ENCODE results near the gene IL12RB2.
"Not testable (repeated sequence)": the region's sequence is repeated elsewhere in the genome, so short reads cannot be mapped to it uniquely, and the experiment has no call there.

Gene IL12RB2

DNA sequence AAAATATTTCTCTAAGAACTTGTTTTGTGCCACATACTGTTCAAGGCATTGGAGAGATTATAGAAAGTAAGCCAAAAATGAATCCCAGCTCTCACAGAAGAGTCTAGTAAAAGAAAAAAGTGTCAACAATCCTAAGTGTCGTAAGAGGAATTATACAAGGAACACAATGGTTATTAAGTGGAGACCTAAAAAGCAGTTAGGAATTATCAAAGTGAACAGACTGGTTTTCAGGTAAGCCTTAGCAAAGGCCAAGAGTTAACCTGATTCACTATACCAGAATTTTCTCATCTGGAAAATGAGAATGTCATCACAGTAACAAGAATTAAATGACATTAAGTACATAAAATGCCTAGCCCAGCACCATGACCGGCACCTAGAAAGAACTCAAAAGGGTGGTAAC lies 106.9 kb downstream of the IL12RB2 start:
- Mint-ChIP-seq H3K36me3 (peaks cover 16% of the 10 kb centered on the region), H3K4me3 (no peak overlapping the region), H3K27me3 (no peaks in the 10 kb centered on the region), H3K27ac (peak overlapping the region; percentile 73), H3K4me1 (ENCODE audit: low read depth) (peaks cover 56% of the 10 kb centered on the region), H3K9me3 (ENCODE audit: low read depth) (no peaks in the 10 kb centered on the region)

DNA sequence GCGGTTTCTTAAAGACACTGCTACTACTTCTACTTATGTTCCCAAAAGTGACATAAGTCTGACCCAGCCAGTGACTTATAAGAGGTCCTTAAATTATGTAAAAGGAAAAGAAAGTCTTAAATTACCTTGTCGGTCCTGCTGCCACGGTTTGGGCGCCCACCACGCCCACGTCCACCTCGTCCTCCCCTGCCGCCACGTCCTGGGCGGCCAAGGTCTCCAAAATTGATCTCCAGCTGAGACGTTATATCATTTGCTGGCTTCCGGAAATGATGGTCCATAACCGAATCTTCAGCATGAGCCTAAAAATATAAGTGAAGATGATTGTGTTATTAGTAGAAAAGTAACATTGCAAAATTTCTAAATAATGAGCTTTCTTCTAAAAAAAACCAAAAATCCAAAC lies 107.4 kb downstream of the IL12RB2 start:
- Mint-ChIP-seq H3K36me3 (peaks cover 16% of the 10 kb centered on the region), H3K9me3 (ENCODE audit: low read depth) (no peaks in the 10 kb centered on the region), H3K4me3 (no peak overlapping the region), H3K4me1 (ENCODE audit: low read depth) (peaks cover 57% of the 10 kb centered on the region), H3K27me3 (no peaks in the 10 kb centered on the region), H3K27ac (no peak overlapping the region)

DNA sequence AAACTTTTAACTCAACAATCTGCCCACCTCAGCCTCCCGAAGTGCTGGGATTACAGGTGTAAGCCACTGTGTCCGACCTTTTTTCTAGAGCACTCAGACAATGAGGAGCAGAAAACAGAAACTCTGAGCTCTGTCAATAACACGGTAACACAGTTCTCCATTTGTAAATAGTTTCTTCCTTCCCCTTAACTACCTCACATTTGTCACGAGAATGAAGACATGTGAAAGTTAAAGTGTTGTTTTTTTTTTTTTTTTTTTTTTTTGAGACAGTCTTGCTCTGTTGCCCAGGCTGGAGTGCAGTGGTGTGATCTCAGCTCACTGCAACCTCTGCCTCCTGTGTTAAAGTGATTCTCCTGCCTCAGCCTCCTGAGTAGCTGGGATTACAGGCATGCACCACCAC lies 110.1 kb downstream of the IL12RB2 start:
- peaks cover 17% of the 10 kb centered on the region for H3K36me3 Mint-ChIP-seq
- H3K4me3 Mint-ChIP-seq; H3K9me3 Mint-ChIP-seq (ENCODE audit: low read depth); H3K27me3 Mint-ChIP-seq: not testable (repeated sequence)
- H3K27ac Mint-ChIP-seq, result peak overlapping the region; percentile 64
- peaks cover 68% of the 10 kb centered on the region for H3K4me1 Mint-ChIP-seq (ENCODE audit: low read depth)

DNA sequence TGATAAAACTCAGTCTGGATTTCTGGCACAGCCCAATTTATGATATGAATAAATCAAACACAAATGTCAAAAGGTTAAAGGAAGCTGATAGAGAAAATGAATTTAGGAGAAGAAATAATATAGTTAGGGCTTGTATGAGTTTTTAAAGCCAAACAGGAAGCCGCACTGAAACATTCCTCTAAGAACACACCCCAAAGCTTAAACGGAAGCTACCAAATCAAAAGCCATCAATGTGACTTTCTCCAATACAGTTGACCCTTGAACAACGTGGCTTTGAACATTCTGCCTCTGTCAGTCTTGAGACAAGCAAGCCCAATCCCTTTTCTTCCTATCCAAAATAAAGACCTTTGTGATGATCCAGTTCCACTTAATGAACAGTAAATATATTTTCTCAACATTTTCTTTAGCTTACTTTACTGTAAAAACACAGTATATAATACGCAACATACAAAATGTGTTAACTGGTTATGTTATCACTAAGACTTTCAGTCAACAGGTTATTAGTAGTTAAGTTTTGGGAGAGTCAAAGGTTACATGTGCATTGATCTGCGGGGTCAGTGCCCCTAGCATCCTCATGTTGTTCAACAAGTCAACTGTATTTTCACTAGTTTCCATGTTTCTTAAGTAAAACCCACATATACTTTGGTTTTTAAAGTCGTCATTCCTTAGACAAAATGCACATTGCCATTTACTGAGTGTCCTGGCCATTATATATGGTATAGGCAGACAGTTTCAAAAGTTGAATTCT lies 111.3 kb downstream of the IL12RB2 start:
- peaks cover 17% of the 10 kb centered on the region for H3K36me3 Mint-ChIP-seq
- peak overlapping the region; percentile 57 for H3K4me3 Mint-ChIP-seq
- H3K9me3 Mint-ChIP-seq (ENCODE audit: low read depth), result no peaks in the 10 kb centered on the region
- H3K4me1 Mint-ChIP-seq (ENCODE audit: low read depth), result peaks cover 71% of the 10 kb centered on the region
- H3K27ac Mint-ChIP-seq, result peak overlapping the region; percentile 68
- H3K27me3 Mint-ChIP-seq, result no peaks in the 10 kb centered on the region

DNA sequence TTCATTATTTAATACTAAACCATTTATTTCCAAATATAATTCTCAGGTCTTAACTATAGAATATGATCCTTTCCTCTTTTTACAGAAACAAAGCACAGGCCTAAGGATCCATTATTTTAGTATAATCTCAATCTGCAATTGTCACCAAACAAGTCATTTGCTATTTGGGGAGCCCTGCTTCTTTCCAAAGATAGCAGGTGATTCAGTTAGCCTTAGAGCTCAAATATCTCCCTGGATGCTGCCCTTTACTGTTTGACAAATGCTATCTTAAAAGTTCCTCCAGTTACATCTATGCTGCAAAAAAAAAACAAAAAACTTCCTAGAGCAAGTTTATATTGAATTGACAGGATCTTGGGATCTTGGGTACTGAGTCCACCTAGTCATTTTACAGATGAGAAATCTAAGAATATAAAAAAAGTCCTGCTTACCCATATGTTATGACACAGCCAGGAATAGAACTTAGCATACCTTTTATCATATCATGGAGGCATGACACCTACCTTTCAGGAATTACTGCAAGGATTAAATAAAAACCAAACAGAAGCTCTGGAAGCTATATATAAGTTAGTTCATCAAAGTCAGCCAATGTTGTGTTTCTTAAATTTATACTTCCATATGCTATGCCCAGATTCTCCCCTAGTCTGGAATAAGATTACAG lies 113.3 kb downstream of the IL12RB2 start:
- Mint-ChIP-seq H3K9me3 (ENCODE audit: low read depth) (no peaks in the 10 kb centered on the region), H3K4me1 (ENCODE audit: low read depth) (peaks cover 76% of the 10 kb centered on the region), H3K27me3 (no peaks in the 10 kb centered on the region), H3K36me3 (peaks cover 15% of the 10 kb centered on the region), H3K27ac (peak overlapping the region; percentile 68), H3K4me3 (peak overlapping the region; percentile 46)

DNA sequence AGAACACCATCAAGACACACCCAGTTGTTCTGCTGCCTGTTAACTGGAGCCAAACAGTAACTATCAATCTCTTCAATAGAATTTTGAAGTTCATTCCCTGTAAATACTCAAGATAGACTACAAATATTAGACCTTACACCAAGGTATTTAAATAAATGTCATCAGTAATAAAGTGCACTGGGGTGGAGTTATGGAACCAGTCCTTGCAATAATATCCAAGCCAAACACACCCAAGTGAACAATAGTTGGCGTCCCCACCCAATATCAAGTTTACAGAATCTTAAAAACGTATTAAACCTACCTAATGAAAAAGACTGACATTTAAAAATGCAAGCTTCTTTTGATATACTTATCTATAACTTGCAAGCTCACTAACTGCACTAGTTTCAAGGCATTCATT lies 119.8 kb downstream of the IL12RB2 start:
- peaks cover 51% of the 10 kb centered on the region for H3K4me1 Mint-ChIP-seq (ENCODE audit: low read depth)
- H3K36me3 Mint-ChIP-seq, result peaks cover 30% of the 10 kb centered on the region
- H3K27me3 Mint-ChIP-seq, result no peaks in the 10 kb centered on the region
- peak overlapping the region; percentile 95 for H3K4me3 Mint-ChIP-seq
- H3K9me3 Mint-ChIP-seq (ENCODE audit: low read depth), result no peaks in the 10 kb centered on the region
- H3K27ac Mint-ChIP-seq, result peak overlapping the region; percentile 100

DNA sequence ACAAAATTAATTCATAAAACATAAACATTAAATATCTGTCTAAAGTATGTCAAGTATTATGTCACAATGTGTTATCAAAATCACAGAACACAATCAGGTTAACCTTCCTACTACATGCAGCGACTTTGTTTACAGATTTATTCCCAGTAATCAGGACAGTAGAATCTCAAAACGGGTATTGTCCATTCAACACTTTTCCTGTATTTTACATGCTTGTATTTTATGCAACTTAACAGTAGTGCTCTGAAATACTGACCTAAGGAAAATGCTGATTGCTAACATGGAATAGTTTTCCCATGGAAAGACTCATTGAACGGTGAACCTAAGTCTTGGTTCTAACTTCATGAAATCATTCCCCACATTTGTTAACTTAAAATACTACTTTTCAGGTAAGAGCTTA lies 120.3 kb downstream of the IL12RB2 start:
- Mint-ChIP-seq H3K36me3 (peaks cover 30% of the 10 kb centered on the region), H3K4me1 (ENCODE audit: low read depth) (peaks cover 51% of the 10 kb centered on the region)

DNA sequence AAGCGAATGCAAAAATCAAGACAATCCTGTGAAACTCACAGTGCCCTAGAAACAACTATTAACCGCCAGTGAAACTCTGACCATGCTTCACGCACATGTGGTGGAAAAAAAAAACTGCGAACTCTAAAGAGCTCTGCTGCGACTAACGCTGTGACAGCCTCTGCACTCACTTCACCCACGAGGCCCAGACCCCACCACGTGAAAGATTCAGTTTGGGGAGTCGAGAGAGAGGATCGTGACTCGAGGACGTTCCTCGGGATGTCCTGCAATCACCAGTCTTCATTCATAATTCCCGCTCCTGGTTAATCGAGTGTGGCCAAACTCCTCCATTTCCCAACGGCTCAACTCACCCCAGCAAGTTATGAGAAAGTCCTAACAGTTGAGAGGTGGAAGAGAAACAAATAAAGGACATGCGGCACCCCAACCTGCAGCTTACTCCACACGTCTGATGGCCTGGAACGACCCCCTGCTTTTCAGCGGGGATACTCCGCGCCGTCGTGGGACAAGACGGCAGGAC lies 121.4 kb downstream of the IL12RB2 start:
- H3K36me3 Mint-ChIP-seq, result peaks cover 29% of the 10 kb centered on the region
- H3K4me1 Mint-ChIP-seq (ENCODE audit: low read depth), result peaks cover 56% of the 10 kb centered on the region
- peak overlapping the region; percentile 95 for H3K4me3 Mint-ChIP-seq
- H3K27me3 Mint-ChIP-seq, result no peaks in the 10 kb centered on the region
- no peaks in the 10 kb centered on the region for H3K9me3 Mint-ChIP-seq (ENCODE audit: low read depth)
- peak overlapping the region; percentile 100 for H3K27ac Mint-ChIP-seq

More for the DNA sequence above, 120.3 kb downstream of the IL12RB2 start:
- Mint-ChIP-seq H3K4me3 (peak overlapping the region; percentile 95), H3K9me3 (ENCODE audit: low read depth) (no peaks in the 10 kb centered on the region), H3K27me3 (no peaks in the 10 kb centered on the region), H3K27ac (peak overlapping the region; percentile 100)

DNA sequence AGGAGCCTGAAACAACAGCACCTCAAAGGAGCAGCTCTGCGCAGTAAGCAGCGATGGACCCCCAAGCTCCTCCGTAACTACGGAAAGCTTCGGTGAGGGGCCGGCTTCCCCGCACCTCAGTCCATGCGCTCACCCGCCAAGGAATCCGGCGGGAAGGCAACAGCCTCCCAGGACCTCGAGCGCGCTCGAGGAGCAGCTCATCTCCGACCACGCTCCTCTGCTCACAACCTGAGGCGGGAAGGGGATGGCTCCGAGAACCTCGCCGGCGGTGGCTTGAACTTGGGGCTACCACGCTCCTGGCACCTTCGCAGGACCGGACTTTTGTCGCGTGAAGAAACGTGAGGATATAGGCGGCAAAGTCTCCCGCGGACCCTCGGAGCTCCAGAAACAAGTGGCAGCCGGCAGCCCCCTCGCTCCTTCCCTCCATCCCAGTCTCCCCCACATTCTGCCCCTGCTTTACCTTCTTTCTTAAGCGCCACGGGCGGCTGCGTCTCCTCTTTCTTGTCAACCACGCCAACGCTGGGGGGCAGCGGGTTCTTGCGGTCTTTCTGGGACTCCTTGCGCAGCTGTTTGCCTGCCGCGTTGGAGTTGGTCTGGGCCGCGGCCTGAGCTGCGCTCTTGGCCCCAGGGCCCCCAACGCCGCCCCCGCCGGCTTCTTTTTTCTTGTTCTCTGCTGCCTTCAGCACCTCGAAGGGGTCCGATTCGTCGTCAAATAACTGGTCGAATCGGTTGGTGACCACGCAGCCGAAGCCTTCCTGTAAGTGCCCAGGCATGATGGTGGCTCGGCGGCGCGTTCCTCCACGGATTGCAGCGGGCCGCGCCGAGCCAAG lies 122.1 kb downstream of the IL12RB2 start:
- H3K9me3 Mint-ChIP-seq (ENCODE audit: low read depth), result no peaks in the 10 kb centered on the region
- H3K27ac Mint-ChIP-seq, result peak overlapping the region; percentile 100
- H3K4me3 Mint-ChIP-seq, result peak overlapping the region; percentile 95
- H3K27me3 Mint-ChIP-seq, result no peaks in the 10 kb centered on the region
- peaks cover 52% of the 10 kb centered on the region for H3K4me1 Mint-ChIP-seq (ENCODE audit: low read depth)
- peaks cover 26% of the 10 kb centered on the region for H3K36me3 Mint-ChIP-seq

DNA sequence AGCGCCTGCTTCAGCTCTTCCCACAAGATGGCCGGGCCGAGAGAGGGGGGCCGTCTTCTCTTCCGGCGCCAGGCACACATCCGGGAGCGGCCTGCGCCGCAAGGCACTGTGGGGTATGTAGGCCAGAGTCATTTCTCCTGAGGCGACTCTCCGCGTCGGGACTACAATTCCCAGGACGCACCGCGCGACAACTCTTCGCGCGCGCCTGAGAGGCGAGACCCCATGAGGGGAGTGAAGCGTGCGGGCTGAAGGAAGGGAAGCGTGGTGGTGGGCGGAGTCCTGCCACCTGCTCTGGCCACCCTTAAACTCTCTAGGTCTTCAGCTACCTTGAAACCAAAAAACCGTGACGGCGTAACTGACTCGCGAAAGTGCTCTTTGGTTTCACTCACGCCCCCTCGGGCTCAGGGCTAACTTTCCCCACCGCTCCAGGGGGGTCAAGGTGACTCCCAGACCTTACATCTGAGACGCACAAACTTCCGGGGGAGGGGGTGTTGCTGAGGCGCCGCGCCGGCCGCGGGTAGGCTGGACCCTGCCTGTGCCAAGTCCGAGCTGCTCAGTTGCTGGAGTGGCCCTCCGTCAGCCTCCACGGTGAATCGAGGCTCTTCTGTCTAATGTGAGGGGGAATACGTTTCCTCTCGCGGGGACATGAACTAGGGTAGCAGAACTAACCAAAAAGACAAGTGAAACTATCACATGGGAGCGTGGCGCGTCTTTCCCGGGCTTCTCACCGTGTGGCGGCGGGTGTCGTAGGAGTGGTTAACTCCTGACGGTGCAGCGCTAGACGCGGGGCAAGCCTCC lies 122.9 kb downstream of the IL12RB2 start, which contains the start of gene SERBP1:
Gene SERBP1, minus strand, starts transcription at position 45 of the 798 bp plus-strand sequence. CDS start 102 bp downstream, outside the sequence.
- Mint-ChIP-seq H3K27ac (peak within 1 kb of the TSS; percentile 100), H3K4me3 (peak within 1 kb of the TSS; percentile 95), H3K27me3 (no peaks in the 10 kb centered on the region), H3K36me3 (peaks cover 26% of the 10 kb centered on the region), H3K4me1 (ENCODE audit: low read depth) (peaks cover 44% of the 10 kb centered on the region), H3K9me3 (ENCODE audit: low read depth) (no peaks in the 10 kb centered on the region)

DNA sequence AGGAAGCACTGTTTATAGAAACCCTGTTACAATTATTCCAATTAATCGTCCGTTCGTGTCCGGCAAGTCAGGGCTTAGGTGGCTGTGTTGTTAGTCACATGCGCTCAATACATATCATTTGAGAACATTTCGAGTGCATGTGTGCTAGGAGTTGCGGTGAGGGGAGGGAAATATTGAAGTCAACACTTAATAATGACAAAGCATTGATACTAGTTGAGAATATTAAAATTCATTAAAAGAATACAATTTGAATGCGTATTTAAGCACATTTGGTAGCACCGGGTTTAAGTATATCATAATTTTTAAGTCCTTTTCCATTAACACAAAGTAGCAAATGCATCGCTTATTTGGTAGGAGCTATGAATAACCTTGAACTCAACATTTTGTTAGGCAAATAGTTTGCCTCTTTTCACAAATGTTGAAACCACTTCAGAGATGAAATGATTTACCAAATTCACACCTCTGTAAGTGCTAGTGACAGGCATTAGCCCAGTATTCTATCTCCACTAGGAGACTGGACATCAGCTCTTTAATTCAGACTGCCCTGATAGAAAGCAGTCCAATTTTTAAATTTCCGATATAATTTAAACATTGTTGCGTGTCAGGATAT lies 123.6 kb downstream of the IL12RB2 start:
- peaks cover 24% of the 10 kb centered on the region for H3K36me3 Mint-ChIP-seq
- H3K27me3 Mint-ChIP-seq, result no peaks in the 10 kb centered on the region
- peaks cover 37% of the 10 kb centered on the region for H3K4me1 Mint-ChIP-seq (ENCODE audit: low read depth)
- no peaks in the 10 kb centered on the region for H3K9me3 Mint-ChIP-seq (ENCODE audit: low read depth)
- H3K27ac Mint-ChIP-seq, result peak overlapping the region; percentile 100
- H3K4me3 Mint-ChIP-seq, result peak overlapping the region; percentile 95

DNA sequence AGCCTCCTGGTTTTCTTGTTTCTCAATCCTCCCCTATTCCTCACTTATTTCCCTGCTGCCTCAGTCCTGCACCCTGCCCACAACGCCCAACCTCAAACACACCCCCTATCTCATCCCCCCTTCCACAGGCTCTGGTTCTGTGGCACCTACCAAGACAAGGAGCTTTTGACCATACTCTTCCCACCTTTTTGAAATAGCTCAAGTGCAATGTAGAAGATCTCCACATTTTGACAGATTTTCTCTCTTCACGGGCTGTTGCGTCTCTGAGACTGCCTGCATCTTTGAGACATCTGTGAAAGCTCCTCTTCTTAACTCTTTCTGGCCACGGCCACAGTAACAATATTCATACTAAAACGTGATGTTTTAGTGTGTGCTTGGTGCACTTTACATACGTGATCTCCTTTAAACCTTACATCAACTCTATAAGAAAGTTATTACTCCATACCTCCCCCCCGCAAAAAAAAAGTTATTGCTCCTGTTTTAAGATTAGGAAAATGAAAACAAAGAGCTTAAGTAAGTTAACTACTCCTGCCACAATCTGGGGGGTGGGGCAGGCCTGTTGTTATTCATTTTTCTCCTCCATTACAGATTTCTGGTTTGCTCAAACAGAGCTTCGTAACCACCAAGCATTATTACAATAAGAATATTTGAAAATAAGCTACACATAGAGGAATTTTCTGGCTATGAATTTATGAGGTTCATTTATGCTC lies 124.4 kb downstream of the IL12RB2 start:
- Mint-ChIP-seq H3K36me3 (peaks cover 21% of the 10 kb centered on the region), H3K27me3 (no peaks in the 10 kb centered on the region), H3K27ac (peak overlapping the region; percentile 100), H3K4me3 (peak overlapping the region; percentile 95), H3K9me3 (ENCODE audit: low read depth) (no peaks in the 10 kb centered on the region), H3K4me1 (ENCODE audit: low read depth) (peaks cover 34% of the 10 kb centered on the region)

DNA sequence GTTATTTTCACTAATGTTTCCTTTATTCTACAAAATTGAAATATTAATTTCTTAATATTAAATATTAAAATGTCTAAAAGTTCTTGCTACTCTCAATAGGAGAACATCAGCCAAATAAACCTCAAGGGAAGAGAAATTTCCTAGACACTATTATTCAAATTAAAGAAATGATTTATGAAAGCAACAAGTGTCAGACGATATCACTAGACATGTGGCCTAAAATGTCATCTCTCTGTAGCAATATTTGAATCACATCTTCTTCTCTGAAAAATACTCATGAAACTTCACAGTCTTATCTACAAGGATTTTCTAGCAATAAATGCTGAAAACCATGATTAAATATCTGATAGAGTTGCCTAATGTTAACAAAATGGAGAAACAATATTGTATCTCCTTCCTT lies 125.1 kb downstream of the IL12RB2 start:
- Mint-ChIP-seq H3K27me3 (no peaks in the 10 kb centered on the region), H3K4me3 (peak overlapping the region; percentile 19), H3K36me3 (peaks cover 14% of the 10 kb centered on the region)

More for the DNA sequence above, 125.1 kb downstream of the IL12RB2 start:
- H3K9me3 Mint-ChIP-seq (ENCODE audit: low read depth), result no peaks in the 10 kb centered on the region
- peaks cover 31% of the 10 kb centered on the region for H3K4me1 Mint-ChIP-seq (ENCODE audit: low read depth)
- peak overlapping the region; percentile 65 for H3K27ac Mint-ChIP-seq

All from activated naive CD8-positive, alpha-beta T cell (primary cell).